Uterus (tissue), 2 donors: ENCODE measurements around the gene CLNK.

Experiments
- CTCF ChIP-seq, 4 experiments: fragments of 200-600 bp in 2 of 4; fragments of 450-650 bp in 2 of 4; sonication (generic) in 2 of 4; IDR thresholded peaks; one replicate each; pipeline ENCODE4 v1.5.1; 2016 to 2019; ENCODE audit warnings: antibody characterized with exemption in 4 of 4, mild to moderate bottlenecking in 2 of 4, moderate library complexity in 1 of 4
- POLR2A ChIP-seq, 2 donors: fragments of 450-650 bp; IDR thresholded peaks; one replicate each; pipeline ENCODE4 v1.6.1; 2016; ENCODE audit warnings: antibody characterized with exemption in 2 of 2, mild to moderate bottlenecking in 1 of 2, moderate library complexity in 1 of 2

DNA sequence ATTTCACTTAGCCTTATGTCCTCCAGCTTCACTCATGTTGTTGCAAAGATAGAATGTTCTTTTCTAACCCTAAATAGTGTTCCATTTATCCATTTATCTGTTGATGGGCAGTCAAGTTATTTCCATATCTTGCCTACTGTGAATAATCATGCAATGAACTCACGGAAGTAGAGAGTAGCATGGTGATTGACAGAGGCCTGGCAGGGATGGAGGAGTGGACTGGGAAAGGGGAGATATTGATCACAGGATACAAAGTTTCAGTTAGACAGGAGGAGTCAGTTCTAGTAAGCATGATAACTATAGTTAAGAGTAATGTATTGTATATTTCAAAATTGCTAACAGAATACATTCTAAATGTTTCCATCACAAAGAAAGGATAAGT, 10.3 kb upstream of the CLNK start:
- TF ChIP-seq CTCF (IDR thresholded peaks at IDR 0.05) (no peak), POLR2A (IDR thresholded peaks at IDR 0.05) (no peak)
